ENCODE results near the gene LCORL. TPM values are rescaled to one million over a fixed set of nuclear protein-coding genes. Genes with fewer than 3 reads are reported as not detected.
"Not testable (repeated sequence)": the region's sequence is repeated elsewhere in the genome, so short reads cannot be mapped to it uniquely, and the experiment has no call there.

Gene LCORL
- total RNA-seq, 2 experiments from 2014 or later = 11.6 to 14.4 TPM

- no peak overlapping the region for H3K27ac Mint-ChIP-seq
- no peaks in the 10 kb centered on the region for H3K36me3 Mint-ChIP-seq (ENCODE audit: low read depth)
- CTCF ChIA-PET = no interaction called here
- H3K4me3 Mint-ChIP-seq = no peak overlapping the region
- H3K27me3 Mint-ChIP-seq (ENCODE audit: low read depth) = no peaks in the 10 kb centered on the region
- ATAC-seq (no peak), DNase-seq (no peak)
- no peaks in the 10 kb centered on the region for H3K9me3 Mint-ChIP-seq (ENCODE audit: insufficient read depth)
- no peaks in the 10 kb centered on the region for H3K4me1 Mint-ChIP-seq (ENCODE audit: low read depth)
- POLR2A ChIA-PET = no interaction called here
These were observed 152.2 kb downstream of the LCORL start for GRCh38 chr4:17869327-17869726.

GRCh38 chr4:17867276-17867675, 154.3 kb downstream of the LCORL start:
- CTCF ChIA-PET = no interaction called here
- H3K9me3 Mint-ChIP-seq (ENCODE audit: insufficient read depth) = peaks cover 4% of the 10 kb centered on the region
- H3K4me3 Mint-ChIP-seq = no peak overlapping the region
- peaks cover 1% of the 10 kb centered on the region for H3K36me3 Mint-ChIP-seq (ENCODE audit: low read depth)
- H3K27me3 Mint-ChIP-seq (ENCODE audit: low read depth) = no peaks in the 10 kb centered on the region
- no peaks in the 10 kb centered on the region for H3K4me1 Mint-ChIP-seq (ENCODE audit: low read depth)
- ATAC-seq (no peak), DNase-seq (no peak)
- no peak overlapping the region for H3K27ac Mint-ChIP-seq
- POLR2A ChIA-PET = no interaction called here

DNA sequence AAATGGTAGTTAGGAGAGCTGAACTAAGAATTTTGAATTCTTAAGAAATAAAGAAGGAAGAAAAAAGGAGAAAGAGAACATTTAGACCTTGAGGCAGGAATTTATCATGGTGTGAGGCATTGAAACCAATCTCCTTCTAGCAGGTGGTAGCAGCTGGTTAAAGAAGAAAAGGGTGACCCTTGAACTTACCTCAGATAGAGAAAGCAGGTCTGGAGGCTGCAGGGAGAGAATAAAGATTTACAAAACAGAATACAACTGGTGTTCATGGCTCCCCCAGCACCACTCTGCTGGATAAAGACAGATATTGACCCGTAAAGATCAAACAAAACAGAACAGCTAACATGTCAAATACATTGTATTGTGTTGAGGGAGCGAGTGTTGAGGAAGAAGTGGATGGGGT, 154.7 kb downstream of the LCORL start:
- Mint-ChIP-seq H3K36me3 (ENCODE audit: low read depth) (peaks cover 5% of the 10 kb centered on the region), H3K27me3 (ENCODE audit: low read depth) (no peaks in the 10 kb centered on the region), H3K9me3 (ENCODE audit: insufficient read depth) (peaks cover 9% of the 10 kb centered on the region), H3K27ac (no peak overlapping the region), H3K4me3 (no peak overlapping the region), H3K4me1 (ENCODE audit: low read depth) (no peaks in the 10 kb centered on the region)
- DNase-seq (no peak), ATAC-seq (no peak)
- CTCF ChIA-PET = no interaction called here
- POLR2A ChIA-PET = no interaction called here

DNA sequence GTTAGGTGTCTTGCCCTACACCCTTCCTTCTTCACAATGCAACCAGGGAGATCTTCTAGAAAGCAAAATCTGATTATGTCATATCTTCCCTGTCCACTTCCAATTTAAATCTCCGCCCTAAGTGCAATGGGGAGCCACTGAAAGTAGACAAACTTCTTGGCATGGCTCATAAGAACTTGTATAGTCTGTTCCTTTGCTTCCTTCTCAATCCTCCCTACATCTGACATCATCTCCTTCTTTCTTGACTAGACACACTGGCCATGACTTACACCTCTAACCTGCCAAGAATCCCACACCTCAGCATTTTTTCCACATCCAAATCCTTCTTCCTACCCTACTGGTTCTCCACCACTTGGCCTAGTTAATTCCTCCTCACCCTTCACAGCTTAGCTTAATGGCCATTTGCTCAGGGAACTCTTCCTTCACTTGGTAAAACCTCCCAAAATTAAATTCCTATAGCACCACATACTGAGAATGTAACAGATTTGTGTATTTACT, 155.6 kb downstream of the LCORL start:
- CTCF ChIA-PET = no interaction called here
- peaks cover 8% of the 10 kb centered on the region for H3K36me3 Mint-ChIP-seq (ENCODE audit: low read depth)
- H3K9me3 Mint-ChIP-seq (ENCODE audit: insufficient read depth) = peaks cover 12% of the 10 kb centered on the region
- no peak overlapping the region for H3K4me3 Mint-ChIP-seq
- H3K4me1 Mint-ChIP-seq (ENCODE audit: low read depth) = no peaks in the 10 kb centered on the region
- ATAC-seq = no peak
- H3K27me3 Mint-ChIP-seq (ENCODE audit: low read depth) = no peaks in the 10 kb centered on the region
- no peak for DNase-seq
- H3K27ac Mint-ChIP-seq = no peak overlapping the region
- POLR2A ChIA-PET = no interaction called here

GRCh38 chr4:17861906-17862305, 159.6 kb downstream of the LCORL start:
- POLR2A ChIA-PET; H3K27ac Mint-ChIP-seq; CTCF ChIA-PET; ATAC-seq; H3K4me1 Mint-ChIP-seq (ENCODE audit: low read depth); H3K27me3 Mint-ChIP-seq (ENCODE audit: low read depth); H3K4me3 Mint-ChIP-seq; DNase-seq: not testable (repeated sequence)
- Mint-ChIP-seq H3K36me3 (ENCODE audit: low read depth) (peaks cover 11% of the 10 kb centered on the region), H3K9me3 (ENCODE audit: insufficient read depth) (peaks cover 12% of the 10 kb centered on the region)

- ChIA-PET CTCF (no interaction called here), POLR2A (no interaction called here)
- H3K9me3 Mint-ChIP-seq (ENCODE audit: insufficient read depth) = peaks cover 12% of the 10 kb centered on the region
- DNase-seq (no peak), ATAC-seq (no peak)
- H3K27ac Mint-ChIP-seq = no peak overlapping the region
- H3K4me3 Mint-ChIP-seq = no peak overlapping the region
- no peaks in the 10 kb centered on the region for H3K4me1 Mint-ChIP-seq (ENCODE audit: low read depth)
- H3K27me3 Mint-ChIP-seq (ENCODE audit: low read depth) = no peaks in the 10 kb centered on the region
- H3K36me3 Mint-ChIP-seq (ENCODE audit: low read depth) = peaks cover 11% of the 10 kb centered on the region
These were observed 161.7 kb downstream of the LCORL start for GRCh38 chr4:17859793-17860406.

DNA sequence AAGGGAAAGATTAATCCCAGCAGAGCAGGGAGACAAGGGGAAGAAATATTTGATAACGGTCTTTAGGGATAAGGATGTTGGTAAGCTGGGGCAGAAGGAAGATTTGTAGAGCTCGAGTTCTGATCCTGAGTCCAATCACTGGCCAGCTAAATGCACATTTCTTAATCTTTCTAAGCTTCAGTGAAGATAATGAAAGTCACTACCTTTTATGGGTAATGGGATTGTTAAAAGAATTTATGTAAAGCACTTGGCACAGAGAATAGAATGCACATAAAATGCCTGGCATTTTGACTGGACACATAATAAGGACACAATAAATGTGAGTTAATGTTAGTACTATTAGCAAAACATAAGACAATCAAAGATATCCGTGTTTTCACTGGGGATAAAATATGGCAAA, 167.5 kb downstream of the LCORL start:
- Mint-ChIP-seq H3K4me1 (ENCODE audit: low read depth) (no peaks in the 10 kb centered on the region), H3K9me3 (ENCODE audit: insufficient read depth) (no peaks in the 10 kb centered on the region), H3K27ac (no peak overlapping the region), H3K27me3 (ENCODE audit: low read depth) (no peaks in the 10 kb centered on the region), H3K36me3 (ENCODE audit: low read depth) (peaks cover 1% of the 10 kb centered on the region), H3K4me3 (no peak overlapping the region)
- ChIA-PET CTCF (no interaction called here), POLR2A (interaction anchor here (0.5 kb wide), 1 partner anchor 102 kb away, joined by 3 read pairs; no protein-coding TSS in a partner anchor)
- ATAC-seq = no peak
- no peak for DNase-seq

DNA sequence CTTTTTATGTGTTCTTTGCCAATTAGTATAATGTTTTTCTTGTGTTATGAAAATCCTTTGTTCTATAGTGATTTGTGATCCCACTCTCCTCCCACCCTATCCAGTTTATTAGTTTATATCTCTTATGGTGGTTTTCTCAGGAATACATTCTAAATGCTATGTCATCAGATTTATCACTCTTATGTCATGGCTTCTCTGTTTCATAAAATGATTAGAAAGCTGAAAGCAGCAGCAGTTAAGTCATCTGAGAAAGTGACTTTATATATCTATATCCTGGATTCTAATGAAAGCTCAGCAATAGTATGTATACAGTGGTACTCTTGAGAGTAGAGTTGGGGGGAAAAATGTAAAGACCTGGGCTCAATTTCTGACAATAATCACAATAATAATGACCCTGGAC, 169.6 kb downstream of the LCORL start:
- Mint-ChIP-seq H3K9me3 (ENCODE audit: insufficient read depth) (peaks cover 3% of the 10 kb centered on the region), H3K27ac (no peak overlapping the region), H3K4me1 (ENCODE audit: low read depth) (no peaks in the 10 kb centered on the region), H3K36me3 (ENCODE audit: low read depth) (peaks cover 16% of the 10 kb centered on the region), H3K27me3 (ENCODE audit: low read depth) (no peaks in the 10 kb centered on the region), H3K4me3 (no peak overlapping the region)
- ATAC-seq (no peak), DNase-seq (no peak)
- POLR2A ChIA-PET = no interaction called here
- CTCF ChIA-PET = interaction anchor here (1.3 kb wide), 1 partner anchor 9 kb away, joined by 4 read pairs; no protein-coding TSS in a partner anchor

- not testable (repeated sequence) for ATAC-seq; H3K27me3 Mint-ChIP-seq (ENCODE audit: low read depth)
These were observed 171.3 kb downstream of the LCORL start for GRCh38 chr4:17850295-17850694.

DNA sequence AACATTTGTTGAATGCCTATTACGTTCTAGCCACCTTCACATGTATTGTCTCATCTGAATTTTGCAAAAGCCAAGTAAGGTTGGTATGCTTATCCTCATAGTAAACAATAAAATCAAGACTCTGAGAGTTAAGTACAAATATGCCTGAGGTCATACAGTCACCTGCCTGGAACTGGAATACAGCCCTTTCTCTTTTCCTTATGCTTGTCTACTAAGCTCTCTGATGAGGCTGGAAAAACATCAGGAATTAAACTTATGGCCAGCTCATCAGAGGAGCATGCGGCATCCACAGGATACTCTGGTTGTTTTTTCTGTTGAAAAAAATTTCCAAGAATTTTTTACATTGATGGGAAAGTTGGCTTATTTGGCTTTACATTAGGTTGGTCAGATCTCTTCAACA, 175.3 kb downstream of the LCORL start:
- ChIA-PET POLR2A (interaction anchor here (0.5 kb wide), 1 partner anchor 81 kb away, joined by 3 read pairs; no protein-coding TSS in a partner anchor), CTCF (no interaction called here)
- H3K27me3 Mint-ChIP-seq (ENCODE audit: low read depth) = no peaks in the 10 kb centered on the region
- H3K4me1 Mint-ChIP-seq (ENCODE audit: low read depth) = no peaks in the 10 kb centered on the region
- no peak overlapping the region for H3K4me3 Mint-ChIP-seq
- ATAC-seq (no peak), DNase-seq (no peak)
- peaks cover 3% of the 10 kb centered on the region for H3K9me3 Mint-ChIP-seq (ENCODE audit: insufficient read depth)
- H3K36me3 Mint-ChIP-seq (ENCODE audit: low read depth) = peaks cover 67% of the 10 kb centered on the region
- H3K27ac Mint-ChIP-seq = no peak overlapping the region

More at GRCh38 chr4:17850295-17850694, 171.3 kb downstream of the LCORL start:
- peaks cover 31% of the 10 kb centered on the region for H3K36me3 Mint-ChIP-seq (ENCODE audit: low read depth)
- H3K4me1 Mint-ChIP-seq (ENCODE audit: low read depth); CTCF ChIA-PET; DNase-seq; H3K4me3 Mint-ChIP-seq; H3K27ac Mint-ChIP-seq; POLR2A ChIA-PET; H3K9me3 Mint-ChIP-seq (ENCODE audit: insufficient read depth): not testable (repeated sequence)

- DNase-seq (no peak), ATAC-seq (no peak)
- Mint-ChIP-seq H3K4me3 (no peak overlapping the region), H3K9me3 (ENCODE audit: insufficient read depth) (no peaks in the 10 kb centered on the region), H3K27ac (no peak overlapping the region), H3K4me1 (ENCODE audit: low read depth) (peaks cover 15% of the 10 kb centered on the region), H3K36me3 (ENCODE audit: low read depth) (peaks cover 68% of the 10 kb centered on the region), H3K27me3 (ENCODE audit: low read depth) (no peaks in the 10 kb centered on the region)
- ChIA-PET POLR2A (no interaction called here), CTCF (no interaction called here)
These were observed 197.5 kb downstream of the LCORL start for GRCh38 chr4:17823871-17824669.

- no peaks in the 10 kb centered on the region for H3K27me3 Mint-ChIP-seq (ENCODE audit: low read depth)
- no peak overlapping the region for H3K4me3 Mint-ChIP-seq
- ChIA-PET CTCF (interaction anchor here (0.7 to 2.8 kb wide), 23 partner anchors 10 to 778 kb away, joined by 3 to 20 read pairs (median 4); no protein-coding TSS in a partner anchor), POLR2A (no interaction called here)
- peak overlapping the region; percentile 68 for H3K27ac Mint-ChIP-seq
- H3K9me3 Mint-ChIP-seq (ENCODE audit: insufficient read depth) = no peaks in the 10 kb centered on the region
- DNase-seq (no peak), ATAC-seq (peak; percentile 78)
- peaks cover 67% of the 10 kb centered on the region for H3K36me3 Mint-ChIP-seq (ENCODE audit: low read depth)
- H3K4me1 Mint-ChIP-seq (ENCODE audit: low read depth) = peaks cover 36% of the 10 kb centered on the region
These were observed 204.5 kb downstream of the LCORL start for GRCh38 chr4:17817027-17817426.
